GM12872 (cell line): ENCODE data around the gene TMEM175.

Source experiments
- CTCF ChIP-seq: IDR thresholded peaks from 3 replicates; pipeline ENCODE4 v1.5.1; 2011; ENCODE audit warnings: low read depth, mild to moderate bottlenecking, low read length, moderate library complexity; ENCODE audit not compliant: insufficient read depth

Gene TMEM175

GRCh38 chr4:887034-887763 lies 45.1 kb upstream of the TMEM175 start:
- no peak for TF ChIP-seq CTCF

GRCh38 chr4:888029-888428 lies 44.2 kb upstream of the TMEM175 start:
- TF ChIP-seq CTCF, result no peak

- no peak for TF ChIP-seq CTCF
Observed at GRCh38 chr4:889516-889915, 42.7 kb upstream of the TMEM175 start.

- no peak for TF ChIP-seq CTCF
Observed at GRCh38 chr4:890036-890695, 42.1 kb upstream of the TMEM175 start.

- peak; percentile 16; the same call in 1 of the 3 replicates for TF ChIP-seq CTCF
Observed at GRCh38 chr4:891747-892146, 40.5 kb upstream of the TMEM175 start.

GRCh38 chr4:892780-893179 lies 39.5 kb upstream of the TMEM175 start:
- no peak for TF ChIP-seq CTCF

GRCh38 chr4:893276-893994 lies 38.8 kb upstream of the TMEM175 start:
- TF ChIP-seq CTCF, result no peak
